Omental fat pad (tissue), 4 donors: ENCODE data around the gene CCDC110. TPM values are rescaled to one million over a fixed set of nuclear protein-coding genes. Genes with fewer than 3 reads are reported as not detected.

ENCODE experiments used
- ATAC-seq: fragments of 150-250 bp; one replicate; pipeline ENCODE4 v1.9.1; 2016; ENCODE audit warnings: mild to moderate bottlenecking, moderate library complexity; ENCODE audit not compliant: low FRiP score
- DNase-seq: peaks from one replicate; pipeline ENCODE4 v3.0.0-alpha.2; 2019; ENCODE audit warnings: low spot score
- total RNA-seq, 4 donors: library from RNA; depleted of rRNA; stranded (reverse); fragments of >200 nt; gene quantifications; one replicate each; pipeline ENCODE4 v1.1.0, GENCODE V29; 2016
- TF ChIP-seq, protein P1 (sequence below), 3 donors: fragments of 450-650 bp; IDR thresholded peaks; one replicate each; pipeline ENCODE4 v1.5.1; 2016 to 2017; ENCODE audit warnings: antibody characterized with exemption in 3 of 3, mild to moderate bottlenecking in 3 of 3, moderate library complexity in 2 of 3

Gene CCDC110
- total RNA-seq, 4 donors from 2014 or later: 0.19 to 2.8 (median 0.36) TPM

DNA sequence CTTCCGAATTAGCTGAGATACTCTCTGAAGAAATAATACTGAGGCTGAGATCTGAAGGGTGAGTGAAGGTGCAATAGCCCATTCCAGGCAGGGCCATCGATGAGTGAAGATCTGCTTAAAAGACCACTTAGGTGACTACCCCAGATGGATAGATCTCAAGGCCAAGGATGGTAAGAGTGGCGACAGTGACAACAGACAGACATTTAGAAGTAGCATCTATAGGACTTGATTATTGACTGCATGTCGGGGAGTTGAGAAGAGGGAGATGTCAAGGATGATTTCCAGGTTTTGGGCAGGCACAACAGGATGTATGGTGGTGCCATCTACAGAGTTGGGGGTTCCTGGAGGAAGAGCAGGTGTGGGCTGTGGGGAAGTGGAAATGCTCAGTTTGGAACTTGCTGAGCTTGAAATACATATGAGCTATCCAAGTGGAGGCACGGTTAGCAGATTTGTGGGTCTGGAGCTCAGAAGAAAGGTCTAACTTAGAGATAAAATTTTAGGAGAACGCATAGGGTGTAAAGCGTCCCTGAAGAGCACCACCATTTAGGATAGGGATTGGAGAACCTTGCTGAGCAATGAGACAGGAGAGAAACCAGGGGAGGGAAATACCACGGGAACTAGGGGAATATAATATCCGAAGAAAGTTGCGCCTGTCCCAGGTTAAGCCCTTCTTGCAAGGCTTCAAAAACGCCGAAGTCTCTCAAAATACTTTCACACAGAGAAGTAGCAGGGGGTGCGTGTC lies 46.5 kb downstream of the CCDC110 start:
- ATAC-seq (peak; percentile 26), DNase-seq (no peak)
- TF ChIP-seq, protein P1, sequence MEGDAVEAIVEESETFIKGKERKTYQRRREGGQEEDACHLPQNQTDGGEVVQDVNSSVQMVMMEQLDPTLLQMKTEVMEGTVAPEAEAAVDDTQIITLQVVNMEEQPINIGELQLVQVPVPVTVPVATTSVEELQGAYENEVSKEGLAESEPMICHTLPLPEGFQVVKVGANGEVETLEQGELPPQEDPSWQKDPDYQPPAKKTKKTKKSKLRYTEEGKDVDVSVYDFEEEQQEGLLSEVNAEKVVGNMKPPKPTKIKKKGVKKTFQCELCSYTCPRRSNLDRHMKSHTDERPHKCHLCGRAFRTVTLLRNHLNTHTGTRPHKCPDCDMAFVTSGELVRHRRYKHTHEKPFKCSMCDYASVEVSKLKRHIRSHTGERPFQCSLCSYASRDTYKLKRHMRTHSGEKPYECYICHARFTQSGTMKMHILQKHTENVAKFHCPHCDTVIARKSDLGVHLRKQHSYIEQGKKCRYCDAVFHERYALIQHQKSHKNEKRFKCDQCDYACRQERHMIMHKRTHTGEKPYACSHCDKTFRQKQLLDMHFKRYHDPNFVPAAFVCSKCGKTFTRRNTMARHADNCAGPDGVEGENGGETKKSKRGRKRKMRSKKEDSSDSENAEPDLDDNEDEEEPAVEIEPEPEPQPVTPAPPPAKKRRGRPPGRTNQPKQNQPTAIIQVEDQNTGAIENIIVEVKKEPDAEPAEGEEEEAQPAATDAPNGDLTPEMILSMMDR (IDR thresholded peaks at IDR 0.05): no peak

DNA sequence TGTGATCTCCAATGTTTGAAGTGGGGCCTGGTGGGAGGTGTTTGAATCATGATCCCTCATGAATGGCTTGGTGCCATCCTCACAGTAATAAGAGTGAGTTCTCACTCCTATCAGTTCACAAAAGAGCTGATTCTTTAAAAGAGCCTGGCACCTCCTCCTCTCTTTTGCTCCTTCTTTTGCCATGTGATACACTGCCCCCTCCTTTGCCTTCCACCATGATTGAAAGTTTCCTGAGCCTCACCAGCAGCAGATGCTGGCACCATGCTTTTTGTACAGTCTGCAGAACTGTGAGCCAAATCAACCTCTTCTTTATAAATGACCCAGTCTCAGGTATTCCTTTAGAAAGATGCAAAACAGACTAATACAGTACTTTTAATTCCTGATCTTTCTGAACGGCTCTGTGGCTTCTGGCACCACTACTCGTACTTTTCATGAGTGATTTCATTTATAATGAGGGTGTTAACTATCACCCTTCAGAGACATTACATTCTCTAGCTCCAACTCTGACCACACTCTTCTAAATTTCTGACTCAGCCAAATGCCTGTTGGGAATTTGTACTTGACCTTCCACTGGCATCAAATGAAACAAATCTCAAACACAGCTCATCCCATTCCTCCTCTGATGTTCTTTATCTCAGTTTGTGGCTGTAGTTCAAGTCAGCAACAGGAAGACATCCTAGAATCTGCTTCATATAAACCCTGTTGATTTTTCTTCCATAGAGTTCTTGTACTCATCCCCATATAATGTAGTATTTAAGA lies 50.0 kb downstream of the CCDC110 start:
- DNase-seq (no peak), ATAC-seq (peak; percentile 67)
- TF ChIP-seq, protein P1 (IDR thresholded peaks at IDR 0.05): no peak

DNA sequence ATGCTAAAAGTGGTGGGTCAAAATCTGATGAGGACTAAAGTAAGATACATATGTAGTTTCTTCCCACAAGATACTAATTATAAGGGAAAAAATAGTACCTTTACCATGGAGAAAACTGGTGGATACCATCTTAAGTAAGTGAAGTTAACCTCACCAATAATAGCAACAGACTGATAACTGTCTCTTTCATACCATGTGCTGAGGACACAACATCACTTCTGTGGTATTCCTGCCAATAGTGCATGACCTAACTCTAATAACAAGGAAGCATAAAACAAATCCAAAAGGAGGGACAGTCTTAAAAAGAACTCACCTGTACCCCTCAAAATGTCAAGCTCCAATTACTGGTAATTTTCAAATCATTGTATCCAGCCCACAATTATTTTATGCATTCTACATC lies 54.6 kb downstream of the CCDC110 start:
- DNase-seq (no peak), ATAC-seq (no peak)
- TF ChIP-seq, protein P1 (IDR thresholded peaks at IDR 0.05): no peak

DNA sequence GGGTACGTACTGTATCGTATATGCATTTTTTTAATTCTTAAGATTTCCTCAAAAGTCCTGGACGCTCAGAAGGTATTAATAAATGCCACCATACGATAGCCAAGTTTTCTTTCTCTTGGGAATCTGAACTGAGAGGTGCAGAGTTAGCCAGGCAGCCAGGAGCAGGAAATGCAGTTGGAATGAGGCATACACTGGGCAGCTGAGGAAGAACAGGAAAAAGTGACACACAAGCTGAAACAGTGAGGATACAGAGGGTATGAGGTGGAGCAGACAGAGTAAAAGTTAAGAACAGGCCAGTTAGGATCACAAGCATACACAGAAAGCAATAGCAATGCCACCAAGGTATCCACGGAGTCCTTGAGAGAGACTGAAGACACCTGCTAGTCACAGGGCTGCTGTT lies 59.1 kb downstream of the CCDC110 start:
- TF ChIP-seq, protein P1 (IDR thresholded peaks at IDR 0.05): no peak
- no peak for DNase-seq
- no peak for ATAC-seq

DNA sequence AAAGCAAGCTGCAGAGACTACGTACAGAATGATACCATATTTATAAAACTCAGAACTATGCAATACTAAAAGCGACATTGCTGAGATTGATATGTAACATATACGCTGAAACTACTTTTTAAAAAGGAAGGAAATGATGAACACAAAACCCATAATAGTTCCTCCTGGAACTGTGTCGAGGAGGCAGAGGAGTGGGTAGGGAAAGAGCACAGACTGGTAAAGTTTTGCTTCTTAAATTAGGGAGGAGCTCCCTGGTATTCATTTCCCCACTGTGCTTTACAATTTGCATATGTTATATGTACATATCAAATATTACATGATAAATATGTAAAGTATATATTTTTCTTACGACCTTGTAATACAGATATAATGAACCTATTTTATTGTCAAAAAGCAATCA lies 59.7 kb downstream of the CCDC110 start:
- TF ChIP-seq, protein P1 (IDR thresholded peaks at IDR 0.05): no peak
- ATAC-seq (no peak), DNase-seq (no peak)

DNA sequence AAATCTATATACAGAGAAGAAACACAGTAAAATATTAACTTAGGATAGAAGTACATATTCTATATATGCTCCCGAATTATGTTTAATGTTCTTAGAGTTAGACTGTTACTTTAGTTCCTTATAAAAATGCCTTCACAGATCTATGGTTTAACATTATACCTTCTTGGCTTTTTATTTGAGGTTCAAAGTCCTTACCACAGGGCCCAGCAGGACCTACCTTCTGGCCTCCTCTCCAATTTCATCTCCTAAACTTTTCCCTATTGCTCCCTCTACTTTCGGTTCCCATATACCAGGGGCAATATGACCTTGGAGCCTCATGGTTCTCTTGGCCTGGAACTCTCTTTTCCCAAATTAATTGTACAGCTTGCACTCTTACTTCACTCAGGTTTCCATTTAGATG lies 63.1 kb downstream of the CCDC110 start:
- DNase-seq: no peak
- no peak for ATAC-seq
- TF ChIP-seq, protein P1 (IDR thresholded peaks at IDR 0.05): no peak
